Right lobe of liver (tissue), 4 donors: ENCODE results near the gene SLC26A5.

Experiments used
- POLR2A ChIP-seq: fragments of 450-650 bp; IDR thresholded peaks from one replicate; pipeline ENCODE4 v1.6.1; 2017; ENCODE audit warnings: antibody characterized with exemption, mild to moderate bottlenecking
- TF ChIP-seq, protein P1 (sequence below), 4 donors: fragments of 200-600 bp in 3 of 4; fragments of 450-650 bp in 1 of 4; IDR thresholded peaks; one replicate each; pipeline versions ENCODE4 v1.5.1 to v1.8.0; 2016 to 2022; ENCODE audit warnings: antibody characterized with exemption in 4 of 4, mild to moderate bottlenecking in 2 of 4
- donor health status: DM: no; HTN: no; CAD: no.
- donor health status: DM: no; HTN: no; CAD: no.
- donor health status: DM: no; HTN: yes; CAD: no.

DNA sequence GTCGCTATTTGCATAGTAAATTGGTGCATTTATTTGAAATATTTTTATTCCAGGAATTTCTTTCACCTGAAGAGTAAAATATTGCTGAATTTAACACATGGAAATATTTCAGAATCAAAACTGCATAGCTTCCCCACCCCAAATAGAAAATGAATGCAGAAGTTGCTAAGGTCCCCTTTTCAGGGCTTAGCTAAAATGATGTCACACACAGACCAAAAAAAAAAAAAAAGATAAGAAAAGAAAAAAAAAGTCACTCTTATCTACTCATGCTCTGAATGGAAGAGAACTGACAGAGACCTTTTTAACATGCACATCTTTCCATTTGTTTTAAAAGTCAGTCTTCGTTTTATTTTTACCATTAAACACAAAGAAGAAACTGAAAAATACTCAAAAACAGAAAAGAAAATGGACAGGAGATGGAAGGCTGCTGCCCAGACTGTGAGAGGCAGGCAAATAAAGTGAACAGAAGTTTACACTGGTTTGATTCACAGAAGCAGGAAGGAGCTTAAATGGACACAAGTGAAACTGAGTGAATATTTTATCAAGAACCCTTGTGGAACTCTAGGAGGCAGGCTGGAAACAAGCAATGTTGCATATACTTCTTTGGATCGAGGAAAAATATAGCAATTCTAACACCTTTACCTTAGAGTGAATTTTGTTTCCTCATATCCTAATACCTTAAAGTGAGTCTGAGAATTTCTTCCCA is 66.6 kb downstream of the SLC26A5 start:
- TF ChIP-seq, protein P1, sequence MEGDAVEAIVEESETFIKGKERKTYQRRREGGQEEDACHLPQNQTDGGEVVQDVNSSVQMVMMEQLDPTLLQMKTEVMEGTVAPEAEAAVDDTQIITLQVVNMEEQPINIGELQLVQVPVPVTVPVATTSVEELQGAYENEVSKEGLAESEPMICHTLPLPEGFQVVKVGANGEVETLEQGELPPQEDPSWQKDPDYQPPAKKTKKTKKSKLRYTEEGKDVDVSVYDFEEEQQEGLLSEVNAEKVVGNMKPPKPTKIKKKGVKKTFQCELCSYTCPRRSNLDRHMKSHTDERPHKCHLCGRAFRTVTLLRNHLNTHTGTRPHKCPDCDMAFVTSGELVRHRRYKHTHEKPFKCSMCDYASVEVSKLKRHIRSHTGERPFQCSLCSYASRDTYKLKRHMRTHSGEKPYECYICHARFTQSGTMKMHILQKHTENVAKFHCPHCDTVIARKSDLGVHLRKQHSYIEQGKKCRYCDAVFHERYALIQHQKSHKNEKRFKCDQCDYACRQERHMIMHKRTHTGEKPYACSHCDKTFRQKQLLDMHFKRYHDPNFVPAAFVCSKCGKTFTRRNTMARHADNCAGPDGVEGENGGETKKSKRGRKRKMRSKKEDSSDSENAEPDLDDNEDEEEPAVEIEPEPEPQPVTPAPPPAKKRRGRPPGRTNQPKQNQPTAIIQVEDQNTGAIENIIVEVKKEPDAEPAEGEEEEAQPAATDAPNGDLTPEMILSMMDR (IDR thresholded peaks at IDR 0.05) = no peak
- TF ChIP-seq POLR2A = no peak
